OCI-LY7 (cell line): ENCODE data around the gene FNDC1.

Experiments used
- EZH2phosphoT487 ChIP-seq: fragments of 200-600 bp; sonication (generic); IDR thresholded peaks from 2 replicates; pipeline ENCODE4 v1.6.1; 2018; ENCODE audit warnings: low read depth, borderline replicate concordance, mild to moderate bottlenecking, mixed run types, antibody characterized with exemption, low read length, moderate library complexity, mixed read lengths
- TF ChIP-seq, protein P1 (sequence below): fragments of 200-600 bp; sonication (generic); conservative IDR thresholded peaks from 2 replicates; pipeline ENCODE4 v1.5.1; 2014; ENCODE audit warnings: mild to moderate bottlenecking, antibody characterized with exemption, low read length, moderate library complexity, mixed read lengths

DNA sequence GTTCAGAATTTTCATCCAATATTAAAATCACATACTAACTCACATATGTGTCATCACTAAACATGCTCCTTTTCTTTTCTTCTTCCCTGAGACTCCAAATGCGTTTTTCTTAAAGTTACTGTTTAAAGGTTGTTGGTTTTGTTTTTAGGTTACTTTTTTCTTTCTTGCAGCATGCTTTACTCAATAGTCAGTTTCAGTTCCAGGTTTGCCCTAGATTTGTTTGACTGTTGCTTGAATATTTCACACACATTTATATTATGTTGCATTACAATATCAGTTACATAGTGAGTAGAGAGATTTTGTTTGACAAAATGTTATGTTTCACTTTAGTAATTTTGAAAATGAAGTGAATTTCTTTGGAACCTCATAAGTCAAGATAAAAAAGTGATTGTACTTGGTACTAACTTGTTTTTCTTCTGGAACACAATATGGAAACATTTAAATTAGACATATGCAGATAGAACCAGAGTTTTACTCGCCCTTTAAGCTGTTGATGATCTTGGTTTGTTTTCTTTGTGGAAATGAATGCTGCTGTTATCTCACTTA lies 27.3 kb downstream of the FNDC1 start:
- TF ChIP-seq, protein P1, sequence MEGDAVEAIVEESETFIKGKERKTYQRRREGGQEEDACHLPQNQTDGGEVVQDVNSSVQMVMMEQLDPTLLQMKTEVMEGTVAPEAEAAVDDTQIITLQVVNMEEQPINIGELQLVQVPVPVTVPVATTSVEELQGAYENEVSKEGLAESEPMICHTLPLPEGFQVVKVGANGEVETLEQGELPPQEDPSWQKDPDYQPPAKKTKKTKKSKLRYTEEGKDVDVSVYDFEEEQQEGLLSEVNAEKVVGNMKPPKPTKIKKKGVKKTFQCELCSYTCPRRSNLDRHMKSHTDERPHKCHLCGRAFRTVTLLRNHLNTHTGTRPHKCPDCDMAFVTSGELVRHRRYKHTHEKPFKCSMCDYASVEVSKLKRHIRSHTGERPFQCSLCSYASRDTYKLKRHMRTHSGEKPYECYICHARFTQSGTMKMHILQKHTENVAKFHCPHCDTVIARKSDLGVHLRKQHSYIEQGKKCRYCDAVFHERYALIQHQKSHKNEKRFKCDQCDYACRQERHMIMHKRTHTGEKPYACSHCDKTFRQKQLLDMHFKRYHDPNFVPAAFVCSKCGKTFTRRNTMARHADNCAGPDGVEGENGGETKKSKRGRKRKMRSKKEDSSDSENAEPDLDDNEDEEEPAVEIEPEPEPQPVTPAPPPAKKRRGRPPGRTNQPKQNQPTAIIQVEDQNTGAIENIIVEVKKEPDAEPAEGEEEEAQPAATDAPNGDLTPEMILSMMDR = no peak
- no peak for TF ChIP-seq EZH2phosphoT487
